Measurements from ENCODE around the gene SH3RF3.

The SH3RF3 gene

DNA sequence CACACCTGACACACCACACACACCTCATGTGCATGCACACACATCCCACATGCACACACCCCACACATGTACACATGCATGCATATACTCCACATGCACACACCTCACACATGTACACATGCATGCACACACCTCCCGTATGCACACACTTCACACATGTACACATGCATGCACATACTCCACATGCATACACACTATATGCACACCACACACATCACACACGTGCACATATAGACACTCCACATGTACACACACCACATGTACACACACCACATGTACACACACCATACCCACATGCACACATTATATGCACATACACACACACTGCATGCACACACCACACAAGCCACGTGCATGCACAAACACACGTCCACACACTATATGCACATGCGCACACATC lies 384.2 kb downstream of the SH3RF3 start:
- no peak for DNase-seq

DNA sequence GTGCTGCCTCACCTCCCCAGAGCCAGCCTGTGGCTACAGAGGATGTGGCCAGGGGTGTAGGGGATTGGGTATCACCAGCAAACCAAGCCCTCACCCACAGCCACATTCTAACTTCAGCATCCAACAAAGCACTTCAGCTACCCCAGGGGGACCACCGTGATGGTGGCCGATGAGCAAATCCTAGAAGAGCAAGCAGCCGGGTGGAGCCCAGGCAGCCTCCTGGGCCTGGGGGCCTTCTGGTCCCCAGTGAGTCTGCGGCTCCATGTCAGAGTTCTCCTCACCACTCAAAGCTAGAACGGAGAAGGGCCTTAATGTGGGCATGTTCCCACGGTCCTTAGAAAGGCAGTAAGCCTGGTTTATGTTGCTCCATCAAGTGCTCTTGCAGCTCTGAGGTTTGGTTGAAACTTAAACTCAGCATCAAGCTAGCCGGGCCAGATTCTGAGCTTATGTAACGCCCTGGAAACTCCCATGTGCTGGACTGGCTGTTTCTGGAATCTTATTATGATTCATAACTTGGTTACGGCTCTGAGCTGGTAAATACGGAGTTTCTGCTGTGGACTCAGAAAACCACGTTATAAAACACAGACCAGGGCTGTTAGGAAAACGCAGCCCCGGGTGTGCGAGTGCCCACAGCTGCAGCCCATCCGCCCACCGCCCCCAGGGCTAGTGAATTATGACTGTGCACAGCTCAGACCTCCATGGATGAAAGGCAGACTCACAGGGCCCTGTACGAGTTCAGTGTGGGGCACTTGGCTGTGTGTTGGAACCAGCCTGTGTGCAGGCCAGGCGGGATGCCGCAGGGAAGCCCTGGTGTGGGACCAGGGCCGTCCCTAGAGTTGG lies 385.0 kb downstream of the SH3RF3 start:
- no peak for DNase-seq

DNA sequence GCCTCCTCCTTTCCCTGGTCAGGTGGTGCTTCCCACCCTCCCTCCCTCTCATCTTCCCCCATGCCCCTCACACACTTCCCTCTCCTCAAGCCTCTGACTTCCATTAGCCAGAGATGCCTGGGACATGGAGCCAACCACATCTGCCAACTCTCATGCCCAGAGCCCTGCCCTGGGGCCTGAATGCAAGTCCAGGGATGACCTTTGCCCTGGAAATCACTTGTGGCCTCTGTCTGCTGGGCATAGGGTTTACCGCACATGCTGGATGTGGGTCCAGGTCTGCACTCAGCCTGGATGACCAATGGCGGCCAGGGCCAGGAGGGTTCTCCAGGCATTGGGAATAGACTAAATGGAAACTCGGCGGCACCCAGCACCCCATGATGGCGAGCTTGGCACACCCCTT lies 385.9 kb downstream of the SH3RF3 start:
- no peak for DNase-seq

DNA sequence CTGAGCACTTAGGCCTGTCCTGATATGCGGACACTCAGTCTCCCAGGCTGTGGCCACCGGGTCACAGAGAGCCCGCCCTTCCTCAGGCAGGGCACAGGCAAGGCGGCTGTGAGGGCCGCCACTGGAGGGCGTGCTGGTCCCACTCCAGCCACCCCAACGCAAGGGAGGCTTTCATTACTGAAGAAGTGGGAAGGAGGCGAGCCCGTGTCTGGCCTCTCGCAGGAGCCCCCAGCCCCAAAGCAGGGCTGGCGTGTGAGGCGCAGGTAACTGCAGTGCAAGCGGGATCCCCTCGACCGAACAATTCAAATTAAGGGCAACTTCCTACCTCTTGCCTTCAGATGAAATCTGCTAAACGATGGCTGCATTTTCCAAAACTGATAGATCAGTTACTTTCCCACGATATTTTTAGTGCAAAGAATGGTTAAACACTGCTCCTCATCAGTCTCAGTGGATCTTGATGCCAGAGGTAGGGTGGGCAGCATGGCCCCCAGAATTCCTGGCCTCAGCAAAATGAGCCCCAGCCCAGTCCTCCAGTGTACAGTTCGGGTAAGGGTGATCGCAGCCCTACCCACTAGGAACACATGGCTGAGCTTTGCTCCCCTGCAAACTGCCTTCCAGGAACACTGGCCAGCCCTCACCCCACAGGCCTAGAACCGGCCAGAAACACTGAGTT lies 387.6 kb downstream of the SH3RF3 start:
- no peak for DNase-seq

- DNase-seq: no peak
Measured at GRCh38 chr2:109517118-109517889, 388.3 kb downstream of the SH3RF3 start.

- no peak for DNase-seq
Measured at GRCh38 chr2:109519513-109519912, 390.5 kb downstream of the SH3RF3 start.

DNA sequence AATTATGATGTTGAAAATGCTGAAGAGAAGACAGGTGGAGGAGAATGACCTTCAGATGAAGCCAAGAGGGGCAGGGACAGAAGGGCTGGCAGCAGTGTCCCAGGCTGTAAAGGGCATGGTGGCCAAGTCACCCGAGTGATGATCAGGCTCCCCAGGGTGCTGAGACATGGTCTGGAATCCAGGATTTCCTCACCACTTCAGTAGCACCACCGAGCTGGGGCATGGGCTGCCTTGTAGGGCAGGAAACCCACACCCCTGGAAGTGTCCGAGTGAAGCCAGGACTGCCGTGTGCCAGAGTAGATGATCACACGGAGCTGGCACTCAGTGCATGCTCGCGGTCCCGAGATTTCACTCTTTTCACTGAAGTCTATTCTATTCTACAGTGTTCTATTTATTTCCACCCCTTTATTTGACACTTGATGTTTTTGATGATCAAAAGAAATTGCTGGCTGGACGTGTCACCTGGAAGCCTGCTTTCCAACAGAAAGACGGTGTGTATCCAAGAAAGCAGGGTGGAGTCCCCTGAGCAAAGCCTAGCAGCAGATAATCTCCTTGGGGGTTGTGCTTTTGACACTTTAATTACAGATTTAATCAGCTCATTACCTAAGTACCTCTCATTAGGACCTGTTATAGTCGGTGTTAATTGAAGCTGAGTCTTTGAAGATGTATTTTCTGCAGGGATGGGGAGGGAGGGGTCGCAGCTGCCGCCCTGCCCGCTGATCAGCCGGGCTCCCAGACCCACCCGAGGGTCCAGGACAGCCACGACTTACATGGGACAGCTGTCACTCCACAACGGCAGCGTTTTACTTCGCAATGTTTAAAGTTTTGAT lies 392.4 kb downstream of the SH3RF3 start:
- DNase-seq: no peak

DNA sequence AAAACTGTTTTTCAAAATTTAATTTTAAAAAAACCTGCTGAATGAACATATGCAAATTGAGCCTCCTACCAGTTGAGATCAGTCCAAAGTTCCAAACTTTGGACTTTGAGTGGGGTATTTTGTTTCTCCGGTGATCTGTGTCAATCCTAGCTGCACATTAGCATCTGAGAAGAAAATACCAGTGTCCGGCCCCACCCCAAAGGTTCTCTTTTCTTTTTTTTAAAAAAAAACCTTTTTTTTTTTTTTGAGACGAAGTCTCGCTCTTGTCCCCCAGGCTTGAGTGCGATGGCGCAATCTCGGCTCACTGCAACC lies 393.0 kb downstream of the SH3RF3 start:
- no peak for DNase-seq

DNA sequence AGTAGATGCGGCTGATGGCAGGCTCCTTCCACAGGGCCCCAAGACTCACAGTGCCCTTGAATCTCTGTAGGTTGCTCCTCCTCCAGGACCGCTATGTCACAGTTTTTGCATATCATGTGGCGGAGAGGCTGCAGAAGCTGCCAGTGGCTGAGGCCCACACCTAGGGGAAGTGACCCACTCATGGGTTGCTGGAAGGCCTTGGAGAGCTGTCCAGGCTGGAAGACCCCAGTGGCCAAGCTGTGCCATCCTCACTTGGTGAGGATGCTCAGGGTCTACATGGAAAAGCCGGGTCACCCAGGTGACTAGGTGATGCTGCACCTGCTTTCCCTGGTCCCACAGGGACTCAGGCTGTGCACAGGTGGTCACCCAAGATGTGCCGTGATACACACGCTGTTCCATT lies 394.1 kb downstream of the SH3RF3 start:
- no peak for DNase-seq

GRCh38 chr2:109523536-109524361 lies 394.7 kb downstream of the SH3RF3 start:
- DNase-seq: no peak

DNA sequence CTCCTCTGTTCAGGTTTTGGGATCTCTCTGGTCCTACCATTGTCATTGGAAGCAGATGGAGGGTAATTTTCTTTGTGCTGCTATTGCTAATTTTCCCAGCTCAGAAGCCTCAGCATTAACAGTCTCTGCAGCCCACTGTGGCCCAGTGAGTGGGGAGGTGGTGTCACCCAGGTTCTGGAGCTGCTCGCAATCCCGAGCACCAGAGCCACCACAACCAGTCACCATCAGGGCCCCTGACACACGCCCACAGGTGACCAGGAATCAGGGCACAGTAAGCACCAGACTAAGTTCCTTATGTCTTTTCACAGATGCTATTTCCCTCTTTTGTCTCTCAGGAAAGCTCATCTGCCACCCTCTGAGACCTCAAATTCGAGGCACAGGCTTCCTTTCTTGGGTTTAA lies 396.8 kb downstream of the SH3RF3 start:
- DNase-seq: no peak

DNA sequence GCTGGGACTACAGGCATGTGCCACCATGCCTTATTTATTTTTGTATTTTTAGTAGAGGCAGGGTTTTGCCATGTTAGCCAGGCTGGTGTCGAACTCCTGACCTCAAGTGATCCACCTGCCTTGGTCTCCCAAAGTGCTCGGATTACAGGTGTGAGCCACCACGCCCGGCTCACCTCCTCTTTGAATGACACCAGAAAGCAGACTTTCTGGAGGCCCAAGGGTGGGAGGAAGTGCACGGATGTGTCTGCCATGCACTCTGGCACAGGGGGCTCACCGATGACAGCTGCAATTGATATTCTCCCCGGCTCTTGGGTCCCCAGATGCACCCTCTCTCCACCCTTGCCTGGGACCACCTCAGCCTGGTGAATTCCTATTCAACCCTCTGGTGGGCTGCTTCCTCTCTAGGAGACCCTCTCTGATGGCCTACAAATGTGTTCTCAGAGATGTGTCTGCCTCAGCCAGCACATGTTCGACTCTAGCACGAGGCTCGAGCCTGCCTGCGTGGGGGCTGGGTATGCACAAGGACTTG lies 397.5 kb downstream of the SH3RF3 start:
- peak; percentile 26 for DNase-seq

GRCh38 chr2:109527079-109527478 lies 398.1 kb downstream of the SH3RF3 start:
- peak; percentile 30 for DNase-seq

DNA sequence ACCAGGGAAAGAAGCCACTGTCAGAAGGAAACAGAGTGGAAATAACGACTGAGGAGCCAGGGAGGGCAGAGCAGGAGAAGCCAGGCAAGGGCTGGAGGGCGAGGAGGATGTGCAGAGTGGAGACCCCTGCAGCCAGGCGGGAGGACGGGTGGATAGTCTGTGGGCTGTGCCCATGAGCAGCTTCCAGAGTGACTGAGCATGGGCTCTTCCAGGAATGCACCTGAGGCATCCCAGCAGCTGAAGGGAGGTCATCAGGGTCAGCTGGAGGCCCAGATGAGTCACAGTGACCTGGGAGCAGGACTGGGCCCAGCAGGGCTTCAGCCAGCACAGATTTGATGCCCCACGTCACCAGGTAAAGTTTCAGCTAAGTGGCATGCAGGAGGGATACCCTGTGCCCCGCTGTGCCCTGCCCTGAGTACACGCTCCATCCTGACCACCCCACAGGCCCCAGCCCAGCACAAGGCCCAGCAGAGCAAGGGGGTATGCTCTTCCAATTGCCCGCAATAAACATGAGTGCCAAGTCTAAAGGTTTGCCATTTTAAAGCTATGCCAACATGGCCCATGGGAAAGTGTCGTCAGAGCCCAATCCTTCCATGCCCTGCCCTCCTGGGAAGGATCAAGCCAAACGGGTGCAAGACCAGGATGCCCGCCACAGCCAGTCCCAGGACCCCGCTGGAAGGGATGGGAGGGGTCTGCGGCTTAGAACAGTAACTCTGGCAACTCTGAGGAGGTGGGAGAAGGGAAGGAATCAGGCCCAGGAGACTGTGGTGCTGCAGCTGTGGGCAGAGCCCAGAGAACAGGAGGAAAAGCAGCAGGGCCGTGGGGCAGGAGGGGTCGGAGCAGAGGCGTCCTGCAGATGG lies 399.1 kb downstream of the SH3RF3 start:
- DNase-seq: peak; percentile 32

- peak; percentile 35 for DNase-seq
Measured at GRCh38 chr2:109528811-109529501, 400.0 kb downstream of the SH3RF3 start.

DNA sequence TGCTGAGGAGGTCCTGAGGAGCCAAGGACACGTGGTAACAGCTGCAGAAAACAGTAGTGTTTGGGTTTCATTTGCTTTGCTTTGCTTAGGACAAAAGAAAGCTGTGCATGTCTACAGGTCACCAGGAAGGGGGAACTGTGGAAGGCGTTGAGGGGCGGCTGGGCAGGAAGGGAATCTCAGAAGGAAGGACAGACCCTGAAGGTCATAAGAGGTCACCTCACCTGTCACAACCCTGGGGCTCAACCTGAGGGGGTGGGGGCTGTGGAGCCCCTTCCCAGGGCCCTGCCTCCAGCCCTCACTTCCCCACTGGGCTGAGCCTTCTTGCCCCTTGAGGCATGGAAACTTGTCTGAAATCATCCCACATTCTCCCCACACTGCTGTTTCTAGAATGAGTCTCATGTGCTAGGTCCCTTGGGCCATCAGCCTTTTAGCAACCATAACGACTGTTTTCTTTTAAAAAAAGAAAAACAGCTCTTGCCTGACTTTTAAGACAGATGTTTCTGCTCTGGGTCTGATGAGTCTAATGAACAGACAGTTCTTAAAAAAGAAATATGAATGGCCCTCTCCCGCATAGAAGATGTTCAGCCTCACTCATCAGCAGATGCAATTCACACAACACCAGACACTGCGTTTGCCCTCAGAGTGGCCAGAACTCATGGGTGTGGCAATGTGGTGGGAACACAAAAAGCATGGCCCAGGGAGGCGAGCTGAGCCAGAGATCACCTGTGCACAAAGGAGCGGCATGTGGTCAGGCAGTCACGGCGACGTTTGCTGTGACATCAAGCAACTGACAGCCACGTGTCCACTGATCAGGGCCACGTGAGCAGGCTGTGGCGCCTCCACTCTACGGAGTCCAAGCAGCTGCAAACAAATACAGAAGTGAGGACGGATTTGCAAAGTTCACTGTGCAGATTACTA lies 400.8 kb downstream of the SH3RF3 start:
- DNase-seq: peak; percentile 35

DNA sequence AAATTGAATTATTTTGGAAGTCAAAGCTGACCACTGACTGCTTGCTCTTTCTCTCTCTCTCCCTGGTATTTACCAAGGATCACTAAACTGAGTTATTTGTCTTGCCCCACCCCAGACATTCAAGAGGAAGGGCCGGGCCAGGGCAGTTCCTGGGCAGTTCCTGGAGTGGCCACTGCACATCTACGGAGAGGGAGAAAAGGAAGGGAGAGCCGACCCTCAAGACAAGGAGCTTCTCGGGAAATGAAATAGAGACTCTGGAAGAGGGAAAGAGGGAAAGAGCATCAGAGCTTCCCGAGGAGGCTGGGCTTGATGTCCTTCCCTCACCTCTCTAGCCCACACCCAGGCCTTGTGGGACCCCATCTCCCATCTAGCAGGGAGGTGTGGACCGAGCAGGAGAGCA lies 401.7 kb downstream of the SH3RF3 start:
- DNase-seq: peak; percentile 42

GRCh38 chr2:109531221-109531620 lies 402.2 kb downstream of the SH3RF3 start:
- peak; percentile 30 for DNase-seq

Measured in activated CD8-positive, alpha-beta memory T cell treated with anti-CD3 and anti-CD28 coated beads for 24 hours (primary cell).